ENCODE measurements around the gene ARHGAP18. TPM values are rescaled to one million over a fixed set of nuclear protein-coding genes. Genes with fewer than 3 reads are reported as not detected.

Gene ARHGAP18
- total and polyA plus RNA-seq, 2 of the 13 experiments (the other 11 are each of a cell fraction or from before 2014, with no cell fraction given): 58.2 to 115 TPM

GRCh38 chr6:129637340-129638054, 72.5 kb downstream of the ARHGAP18 start (continued):
- TF ChIP-seq ZKSCAN1 (IDR thresholded peaks at IDR 0.05; ENCODE audit: low read length) (no peak), ZNF407 (CRISPR knock-in tag; IDR thresholded peaks at IDR 0.05; ENCODE audit: not compliant biosample characterization) (no peak), HMGXB3 (CRISPR knock-in tag; IDR thresholded peaks at IDR 0.05; ENCODE audit: borderline replicate concordance) (no peak), THRA (CRISPR knock-in tag; IDR thresholded peaks at IDR 0.05; ENCODE audit: borderline replicate concordance) (no peak), RNF219 (CRISPR knock-in tag; IDR thresholded peaks at IDR 0.05) (no peak), ZNF678 (CRISPR knock-in tag; IDR thresholded peaks at IDR 0.05) (no peak), ZNF235 (CRISPR knock-in tag; IDR thresholded peaks at IDR 0.05; ENCODE audit: borderline replicate concordance) (no peak), ZMYM4 (CRISPR knock-in tag; IDR thresholded peaks at IDR 0.05) (peak; percentile 57; the same call in 1 of the 2 replicates), ZNF83 (CRISPR knock-in tag; IDR thresholded peaks at IDR 0.05; ENCODE audit: borderline replicate concordance) (no peak)
